ENCODE measurements around the gene ABHD5. TPM values are rescaled to one million over a fixed set of nuclear protein-coding genes. Genes with fewer than 3 reads are reported as not detected.

Gene ABHD5
- total RNA-seq, 1 experiment from 2014 or later: 10.5 TPM

- Histone ChIP-seq H3K4me3 (ENCODE audit: low read depth in 2 of 2, low read length in 2 of 2) (no peak overlapping the region), H3K27ac (ENCODE audit: low read length) (no peak overlapping the region), H3K4me1 (ENCODE audit: control insufficient read depth, insufficient read depth, low read length) (no peaks in the 10 kb centered on the region; the same call in 1 of the 2 replicates), H3K9me3 (ENCODE audit: control insufficient read depth, insufficient read depth, low read depth, low read length) (no peaks in the 10 kb centered on the region), H3K27me3 (ENCODE audit: control insufficient read depth, insufficient read depth, low read length) (no peaks in the 10 kb centered on the region), H3K36me3 (ENCODE audit: control insufficient read depth, insufficient read depth, low read length) (no peaks in the 10 kb centered on the region)
- ChIA-PET CTCF (no interaction called here), POLR2A (no interaction called here)
- in situ Hi-C loops (cut with HindIII; ENCODE audit: low pct_unique_long_range_greater_than_20kb, low sequenced_read_pairs) (no loop called here), intact Hi-C loops (cut with micrococcal nuclease; ENCODE audit: unreplicated experiment) (no loop called here)
- TF ChIP-seq CTCF (IDR thresholded peaks at IDR 0.05) (no peak), POLR2AphosphoS5 (IDR thresholded peaks at IDR 0.05; ENCODE audit: low read depth, low read length) (no peak), TCF7L2 (IDR thresholded peaks at IDR 0.05; ENCODE audit: low read depth, low read length) (no peak), REST (IDR thresholded peaks at IDR 0.05; ENCODE audit: insufficient read depth in 1 of 2, low read depth in 2 of 2, low read length in 1 of 2) (no peak), SIN3A (IDR thresholded peaks at IDR 0.05; ENCODE audit: borderline replicate concordance, insufficient read depth, low read depth, low read length) (no peak)
- DNase-seq (ENCODE audit: low read depth, low spot score): no peak
- BruUV-seq (replicated peaks): no TSS peak
- no peak for ATAC-seq
Measured at GRCh38 chr3:43648957-43649356, 41.8 kb upstream of the ABHD5 start.

- peak overlapping the region; percentile 28 to 50 for H3K4me3 ChIP-seq (ENCODE audit: low read depth in 2 of 2, low read length in 2 of 2)
- ChIA-PET CTCF (no interaction called here), POLR2A (no interaction called here)
- no peaks in the 10 kb centered on the region; the same call in 1 of the 2 replicates for H3K4me1 ChIP-seq (ENCODE audit: control insufficient read depth, insufficient read depth, low read length)
- in situ Hi-C loops (cut with HindIII; ENCODE audit: low pct_unique_long_range_greater_than_20kb, low sequenced_read_pairs): no loop called here
- H3K27ac ChIP-seq (ENCODE audit: low read length): no peak overlapping the region
- H3K9me3 ChIP-seq (ENCODE audit: control insufficient read depth, insufficient read depth, low read depth, low read length): no peaks in the 10 kb centered on the region
- DNase-seq (ENCODE audit: low read depth, low spot score): no peak
- H3K36me3 ChIP-seq (ENCODE audit: control insufficient read depth, insufficient read depth, low read length): no peaks in the 10 kb centered on the region
- BruUV-seq (replicated peaks): no TSS peak
- TF ChIP-seq REST (IDR thresholded peaks at IDR 0.05; ENCODE audit: insufficient read depth in 1 of 2, low read depth in 2 of 2, low read length in 1 of 2) (no peak), POLR2AphosphoS5 (IDR thresholded peaks at IDR 0.05; ENCODE audit: low read depth, low read length) (no peak), SIN3A (IDR thresholded peaks at IDR 0.05; ENCODE audit: borderline replicate concordance, insufficient read depth, low read depth, low read length) (no peak), CTCF (IDR thresholded peaks at IDR 0.05) (no peak; the same call in 1 of the 2 replicates), TCF7L2 (IDR thresholded peaks at IDR 0.05; ENCODE audit: low read depth, low read length) (no peak)
- peak; percentile 68; the same call in 1 of the 2 replicates for ATAC-seq
- intact Hi-C loops (cut with micrococcal nuclease; ENCODE audit: unreplicated experiment): no loop called here
- no peaks in the 10 kb centered on the region for H3K27me3 ChIP-seq (ENCODE audit: control insufficient read depth, insufficient read depth, low read length)
Measured at GRCh38 chr3:43649365-43649968, 41.3 kb upstream of the ABHD5 start.

Data from Panc1 (cell line).